HL-60/S4 (cell line): ENCODE results near the gene WNK1.
"Not testable (repeated sequence)": the region's sequence is repeated elsewhere in the genome, so short reads cannot be mapped to it uniquely, and the experiment has no call there.

Experiments used
- in situ Hi-C: fragments of 300-500 bp; cut with MboI; formaldehyde crosslinking; loops from 2 replicates; pipeline ENCODE4 v1.14.3; 2022; ENCODE audit warnings: low sequenced_read_pairs

The WNK1 gene

DNA sequence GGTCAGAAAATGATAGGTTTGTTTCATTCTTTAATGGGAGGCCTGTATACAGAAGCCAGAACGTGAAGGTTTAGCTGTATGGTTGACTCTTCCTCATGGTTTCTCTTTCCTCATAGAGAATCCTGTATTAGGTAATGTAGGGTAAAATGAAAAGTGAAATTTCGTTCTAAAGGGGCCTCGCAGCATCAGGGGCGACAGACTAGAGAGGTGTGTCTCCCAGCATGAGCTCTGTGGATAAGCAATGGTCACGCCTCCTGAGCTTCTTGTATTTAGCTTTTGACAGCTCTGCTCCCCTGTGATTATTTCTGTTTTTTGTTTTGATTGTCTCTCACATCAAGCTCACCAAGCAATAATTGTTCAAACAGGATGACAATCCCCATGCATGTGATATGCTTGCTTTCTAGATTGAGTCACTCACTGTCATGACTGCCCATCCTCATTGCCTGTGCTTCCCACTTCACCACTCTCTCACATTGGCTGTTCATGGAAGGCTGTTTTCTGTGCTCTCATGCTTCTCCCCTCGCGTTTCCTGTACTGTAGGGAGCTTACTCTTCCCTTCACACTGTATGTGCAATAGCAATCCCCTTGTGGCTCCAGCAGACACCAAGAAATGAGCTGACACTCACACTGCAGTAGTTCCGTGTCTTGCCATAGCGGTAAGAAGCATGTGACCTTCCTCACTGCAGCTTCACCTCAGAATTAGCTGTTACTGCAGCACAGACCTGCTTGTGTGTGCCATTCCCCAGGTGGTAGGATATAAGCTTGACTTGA, 153.1 kb downstream of the WNK1 start:
- in situ Hi-C loops = no loop called here

GRCh38 chr12:906062-906585, 153.7 kb downstream of the WNK1 start:
- in situ Hi-C loops = no loop called here

- in situ Hi-C loops = no loop called here
Measured at GRCh38 chr12:907413-908185, 155.2 kb downstream of the WNK1 start.

DNA sequence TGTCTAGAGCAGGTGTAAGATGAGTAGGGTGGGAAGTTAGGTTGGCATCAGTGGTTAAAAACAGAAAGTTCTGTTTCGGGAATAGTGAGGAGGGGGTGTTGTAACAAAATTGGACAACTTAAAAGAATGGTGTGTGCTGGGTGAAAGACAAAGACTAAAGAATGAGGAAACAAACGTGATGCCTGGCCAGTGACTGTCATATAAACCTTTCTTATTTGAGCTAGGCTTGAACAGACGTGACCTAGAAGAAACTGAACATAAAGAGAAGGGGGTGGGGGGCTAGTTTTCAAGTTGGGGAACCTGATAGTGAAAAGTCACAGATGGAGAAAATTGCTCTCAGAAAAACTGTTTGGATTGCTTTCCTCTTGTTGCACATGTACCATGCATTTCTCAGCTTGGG, 157.5 kb downstream of the WNK1 start:
- in situ Hi-C loops = no loop called here

DNA sequence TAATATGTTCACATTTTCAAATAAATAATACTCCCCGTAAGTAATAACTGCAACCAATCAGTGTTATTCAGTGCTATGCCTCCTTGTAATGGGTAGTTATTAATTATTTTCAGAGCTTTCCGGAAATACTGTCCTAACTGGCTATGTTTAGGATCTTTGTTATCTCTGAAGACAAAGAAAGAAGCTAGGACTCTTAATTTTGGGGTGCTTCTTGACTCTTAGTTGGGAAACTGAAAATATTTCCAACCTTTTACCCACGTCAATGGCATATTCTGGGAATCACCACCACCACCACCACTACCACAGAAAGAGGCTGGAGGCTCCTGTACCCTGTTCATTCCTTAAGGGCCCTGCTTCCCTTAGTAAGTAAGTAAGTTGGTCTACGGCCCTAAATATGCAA, 158.0 kb downstream of the WNK1 start:
- in situ Hi-C loops = no loop called here

- in situ Hi-C loops = no loop called here
Measured at GRCh38 chr12:911191-911826, 158.9 kb downstream of the WNK1 start.

GRCh38 chr12:912466-913235, 160.3 kb downstream of the WNK1 start:
- in situ Hi-C loops = no loop called here

DNA sequence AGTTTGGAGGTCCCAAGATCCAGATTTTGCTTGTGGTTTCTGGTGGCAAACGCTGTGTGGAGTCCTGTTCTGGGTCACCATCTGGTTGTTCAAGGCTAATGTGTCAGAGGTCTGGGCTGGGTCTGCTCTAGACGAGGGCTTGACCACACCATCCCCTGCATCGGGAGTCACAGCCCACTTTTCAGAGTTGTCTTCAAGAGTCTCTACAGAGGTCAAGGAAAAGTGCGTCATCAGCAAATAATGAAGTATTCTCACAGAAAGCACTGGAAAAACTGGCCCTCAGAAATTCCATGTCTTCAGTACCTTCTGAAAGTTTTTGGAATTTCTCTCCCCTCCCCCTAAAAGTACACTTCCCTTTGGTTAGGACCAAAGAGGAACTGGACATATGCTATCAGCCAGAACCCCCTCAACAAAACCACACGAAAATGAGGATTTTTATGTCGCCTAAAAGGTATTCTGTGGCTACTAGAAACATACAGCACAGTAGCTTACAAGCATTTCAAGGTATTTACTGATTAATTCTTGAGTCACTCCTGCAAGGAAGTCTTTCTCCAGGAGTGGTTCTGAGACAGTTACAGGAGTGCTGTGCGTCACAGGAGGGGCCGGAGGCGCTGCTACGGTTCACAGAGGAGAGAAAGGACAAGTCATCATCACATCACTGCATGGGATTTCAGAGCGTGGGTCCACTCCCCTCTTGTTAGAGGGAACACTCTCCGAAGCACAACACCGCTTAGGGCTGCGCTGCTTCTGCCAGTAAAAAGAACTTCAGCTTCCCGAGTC, 161.7 kb downstream of the WNK1 start:
- in situ Hi-C loops = no loop called here

- in situ Hi-C loops = no loop called here
Measured at GRCh38 chr12:915090-915489, 162.7 kb downstream of the WNK1 start.

DNA sequence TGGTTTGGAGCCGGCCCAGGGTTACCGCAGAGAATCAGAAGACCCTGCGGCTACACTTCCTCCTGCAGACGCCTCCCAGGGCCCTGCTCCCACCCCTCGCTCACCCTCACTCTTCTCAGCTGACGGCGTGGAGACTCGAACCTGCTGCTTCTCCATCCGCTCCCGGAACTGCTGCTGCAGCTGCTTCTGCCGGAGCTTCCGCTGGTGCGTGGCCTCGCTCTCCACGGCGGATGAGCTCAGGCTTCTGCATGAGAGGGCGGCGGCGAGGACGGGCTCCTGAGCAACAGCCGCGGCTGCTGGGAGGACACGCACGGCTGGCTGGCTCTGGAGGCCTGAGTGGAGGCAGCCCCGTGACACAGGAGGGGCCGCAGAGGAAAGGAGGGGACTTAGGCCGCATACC, 163.9 kb downstream of the WNK1 start:
- in situ Hi-C loops = no loop called here

DNA sequence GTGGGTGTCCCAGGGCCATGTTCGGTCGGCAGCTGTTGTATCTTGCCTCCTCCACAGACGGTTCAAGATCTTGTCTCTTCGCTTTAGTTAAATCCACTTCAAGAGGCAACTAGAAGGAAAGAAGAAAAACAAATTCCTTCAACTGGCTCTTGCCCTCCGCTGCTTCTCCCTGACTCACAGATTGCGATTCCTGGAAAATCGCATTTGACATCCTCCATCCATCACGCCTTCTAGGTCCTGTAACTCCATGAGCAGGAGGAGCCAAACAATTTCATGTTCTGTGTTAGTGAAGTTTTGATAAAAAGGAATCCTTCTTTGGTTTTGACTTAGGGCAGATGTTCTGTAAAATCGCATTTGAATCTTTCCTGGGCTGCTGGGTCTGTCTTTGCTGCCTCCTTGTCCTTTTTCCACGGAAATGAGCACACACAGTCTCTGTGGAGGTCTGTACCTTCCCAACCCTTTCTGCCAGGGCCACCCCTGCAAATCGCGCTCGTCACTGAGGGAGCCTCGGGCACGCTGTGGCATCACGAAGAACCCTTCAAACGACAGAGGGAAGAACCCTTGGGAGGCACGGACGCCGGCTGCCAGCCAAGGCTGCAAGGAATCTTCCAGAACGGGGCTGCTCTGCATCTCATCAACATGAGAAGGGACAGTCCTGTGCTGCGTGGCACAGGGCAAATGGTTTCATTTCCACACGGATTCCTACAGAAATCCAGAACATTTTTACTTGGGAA, 164.5 kb downstream of the WNK1 start:
- in situ Hi-C loops = no loop called here

DNA sequence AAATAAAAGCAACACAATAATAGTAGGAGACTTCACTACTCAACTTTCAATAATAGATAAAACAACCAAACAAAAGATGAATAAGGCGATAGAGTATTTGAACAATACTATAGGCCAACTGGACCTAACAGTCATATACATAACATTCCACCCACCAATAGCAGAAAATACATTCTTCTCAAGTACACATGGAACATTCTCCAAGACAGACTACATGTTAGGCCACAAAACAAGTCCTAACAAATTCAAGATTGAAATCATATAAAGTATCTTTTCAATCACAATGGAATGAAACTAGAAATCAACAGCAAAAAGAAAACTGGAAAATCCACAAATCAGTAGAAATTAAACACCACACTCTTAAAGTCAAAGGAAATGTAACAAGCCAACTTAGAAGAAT, 168.3 kb downstream of the WNK1 start:
- in situ Hi-C loops = no loop called here

DNA sequence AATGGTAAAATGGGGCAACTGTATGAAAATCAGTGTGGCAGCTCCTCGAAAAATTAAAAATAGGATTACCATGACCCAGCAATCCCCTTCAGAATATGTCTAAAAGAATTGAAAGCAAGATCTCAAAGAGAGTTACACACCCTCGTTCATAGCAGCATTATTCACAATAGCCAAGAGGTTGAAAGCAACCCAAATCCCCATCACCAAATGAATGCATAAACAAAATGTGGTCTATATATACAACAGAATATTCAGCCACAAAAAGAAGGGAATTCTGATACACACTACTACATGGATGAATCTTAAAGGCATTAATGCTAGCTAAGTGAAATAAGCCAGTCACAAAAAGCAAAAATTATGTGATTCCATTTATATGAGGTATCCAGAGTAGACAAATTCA, 169.9 kb downstream of the WNK1 start:
- in situ Hi-C loops = no loop called here

DNA sequence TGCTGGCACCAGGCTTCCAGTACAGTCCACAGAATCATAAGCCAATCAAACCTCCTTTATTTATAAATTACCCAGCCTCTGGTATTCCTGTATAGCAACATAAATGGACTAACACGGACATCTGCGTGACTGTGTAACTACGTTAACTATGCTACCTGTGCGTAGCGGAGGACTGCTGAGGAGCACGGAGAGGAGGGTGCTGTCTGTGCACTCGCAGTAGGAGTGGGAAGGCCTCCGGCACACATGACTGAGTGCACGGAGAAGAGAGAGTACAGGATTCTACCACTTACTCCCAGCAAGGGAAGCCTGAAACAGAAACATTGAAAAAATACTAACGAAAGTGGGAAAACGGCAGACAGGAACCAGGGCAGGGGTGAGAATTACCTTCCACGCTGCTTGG, 174.3 kb downstream of the WNK1 start:
- in situ Hi-C loops = no loop called here

DNA sequence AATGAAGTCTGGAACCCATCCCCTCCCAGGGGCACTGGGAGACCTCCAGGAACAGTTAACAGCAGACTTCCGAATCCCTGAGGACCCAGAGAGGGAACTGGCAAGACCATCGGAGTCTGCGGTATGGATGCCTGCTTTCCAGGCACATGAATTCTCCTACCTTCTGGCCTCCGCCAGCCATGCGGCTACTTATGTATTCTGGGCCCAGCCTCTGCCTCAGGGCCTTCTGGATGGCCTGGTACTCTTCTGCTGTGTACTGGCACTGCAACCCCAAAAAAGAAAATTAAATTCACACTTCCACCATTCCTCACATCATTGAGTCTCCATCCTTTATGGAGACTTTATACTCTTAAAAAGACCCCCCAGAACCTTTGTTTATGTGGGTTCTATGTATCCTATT, 178.7 kb downstream of the WNK1 start:
- in situ Hi-C loops = no loop called here

GRCh38 chr12:931591-931990, 179.2 kb downstream of the WNK1 start:
- in situ Hi-C loops = no loop called here

GRCh38 chr12:935891-936290, 183.5 kb downstream of the WNK1 start:
- in situ Hi-C loops = not testable (repeated sequence)

DNA sequence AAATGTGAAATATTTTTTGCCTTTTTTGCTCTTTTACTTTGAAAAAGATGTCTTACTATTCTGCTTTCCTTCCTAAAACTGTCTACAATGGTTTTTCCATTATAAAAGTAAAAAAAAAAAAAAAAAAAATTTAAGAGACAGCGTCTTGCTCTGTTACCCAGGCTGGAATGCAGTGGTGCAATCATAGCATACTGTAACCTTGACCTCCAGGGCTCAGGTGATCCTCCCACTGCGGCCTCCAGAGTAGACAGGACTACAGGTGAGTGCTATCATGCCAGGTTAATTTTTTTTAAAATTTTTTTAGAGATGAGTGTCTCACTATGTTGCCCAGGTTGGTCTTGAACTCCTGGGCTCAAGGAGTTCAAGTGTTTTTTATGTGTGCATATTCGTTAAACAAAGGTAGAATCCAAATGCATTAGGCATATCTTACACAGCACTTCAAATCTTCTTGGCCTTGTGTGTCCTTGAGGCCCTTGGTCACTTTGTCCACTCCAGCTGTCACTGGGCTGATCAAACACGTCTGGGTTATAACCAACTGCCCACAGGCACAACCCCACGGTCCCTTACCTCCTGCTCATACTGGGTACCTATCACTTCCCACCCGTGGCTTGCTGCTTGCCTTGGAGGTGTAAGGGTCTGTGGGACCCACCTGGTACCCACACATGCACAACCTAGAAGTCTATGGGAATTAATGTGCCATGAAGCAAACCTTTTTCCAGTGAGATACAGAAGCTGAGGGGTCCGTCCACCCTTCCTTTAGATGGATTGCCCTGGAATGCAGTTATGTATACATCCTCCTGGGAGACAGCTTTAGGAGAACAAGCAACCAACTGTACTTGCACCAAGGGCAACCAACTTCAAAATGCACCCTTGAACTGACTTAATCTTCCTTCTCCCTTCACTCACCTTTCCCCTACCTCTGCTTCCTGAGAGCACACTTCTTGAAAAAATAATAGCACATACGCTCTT, 184.3 kb downstream of the WNK1 start:
- in situ Hi-C loops = no loop called here
